Measurements from ENCODE around the gene CACNA1S. TPM values are rescaled to one million over a fixed set of nuclear protein-coding genes. Genes with fewer than 3 reads are reported as not detected.

Gene CACNA1S
- total RNA-seq, 1 donor from 2014 or later: not detected

GRCh38 chr1:201062511-201063091 is 49.6 kb downstream of the CACNA1S start:
- peaks cover 17% of the 10 kb centered on the region for H3K4me1 ChIP-seq
- no peaks in the 10 kb centered on the region for H3K9me3 ChIP-seq (replicated peaks)
- no peak for TF ChIP-seq CTCF (IDR thresholded peaks at IDR 0.05; ENCODE audit: borderline replicate concordance)
- no peak for DNase-seq
- intact Hi-C loops (cut with micrococcal nuclease): no loop called here
- H3K36me3 ChIP-seq: no peaks in the 10 kb centered on the region
- peaks cover 5% of the 10 kb centered on the region for H3K27me3 ChIP-seq (ENCODE audit: low read depth)
- no peak overlapping the region for H3K27ac ChIP-seq (replicated peaks)
- no peak overlapping the region for H3K4me3 ChIP-seq

- no peaks in the 10 kb centered on the region for H3K9me3 ChIP-seq (replicated peaks)
- H3K27ac ChIP-seq (replicated peaks): no peak overlapping the region
- peaks cover 5% of the 10 kb centered on the region for H3K27me3 ChIP-seq (ENCODE audit: low read depth)
- H3K4me3 ChIP-seq: no peak overlapping the region
- no peak for TF ChIP-seq CTCF (IDR thresholded peaks at IDR 0.05; ENCODE audit: borderline replicate concordance)
- no peaks in the 10 kb centered on the region for H3K36me3 ChIP-seq
- DNase-seq: no peak
- H3K4me1 ChIP-seq: peaks cover 17% of the 10 kb centered on the region
- intact Hi-C loops (cut with micrococcal nuclease): no loop called here
These were observed 50.3 kb downstream of the CACNA1S start for GRCh38 chr1:201061886-201062285.

GRCh38 chr1:201061049-201061448 is 51.2 kb downstream of the CACNA1S start:
- intact Hi-C loops (cut with micrococcal nuclease): no loop called here
- Histone ChIP-seq H3K27me3 (ENCODE audit: low read depth) (peaks cover 5% of the 10 kb centered on the region), H3K4me1 (peaks cover 23% of the 10 kb centered on the region), H3K27ac (replicated peaks) (no peak overlapping the region), H3K4me3 (no peak overlapping the region), H3K9me3 (replicated peaks) (no peaks in the 10 kb centered on the region), H3K36me3 (no peaks in the 10 kb centered on the region)
- no peak for TF ChIP-seq CTCF (IDR thresholded peaks at IDR 0.05; ENCODE audit: borderline replicate concordance)
- DNase-seq: peak; percentile 64

GRCh38 chr1:201060586-201060985 is 51.6 kb downstream of the CACNA1S start:
- H3K27ac ChIP-seq (replicated peaks): no peak overlapping the region
- no peak overlapping the region for H3K4me3 ChIP-seq
- no peak for TF ChIP-seq CTCF (IDR thresholded peaks at IDR 0.05; ENCODE audit: borderline replicate concordance)
- H3K27me3 ChIP-seq (ENCODE audit: low read depth): peaks cover 5% of the 10 kb centered on the region
- no peak for DNase-seq
- peaks cover 25% of the 10 kb centered on the region for H3K4me1 ChIP-seq
- no peaks in the 10 kb centered on the region for H3K9me3 ChIP-seq (replicated peaks)
- intact Hi-C loops (cut with micrococcal nuclease): no loop called here
- no peaks in the 10 kb centered on the region for H3K36me3 ChIP-seq

GRCh38 chr1:201059871-201060555 is 52.2 kb downstream of the CACNA1S start:
- no peak for DNase-seq

More at GRCh38 chr1:201059871-201060555, 52.2 kb downstream of the CACNA1S start:
- peaks cover 5% of the 10 kb centered on the region for H3K27me3 ChIP-seq (ENCODE audit: low read depth)
- H3K36me3 ChIP-seq: no peaks in the 10 kb centered on the region
- no peak overlapping the region for H3K4me3 ChIP-seq
- no peak for TF ChIP-seq CTCF (IDR thresholded peaks at IDR 0.05; ENCODE audit: borderline replicate concordance)
- peaks cover 31% of the 10 kb centered on the region for H3K4me1 ChIP-seq
- intact Hi-C loops (cut with micrococcal nuclease): no loop called here
- H3K9me3 ChIP-seq (replicated peaks): no peaks in the 10 kb centered on the region
- H3K27ac ChIP-seq (replicated peaks): no peak overlapping the region
